Measurements from ENCODE around the gene SLC11A1.

DNA sequence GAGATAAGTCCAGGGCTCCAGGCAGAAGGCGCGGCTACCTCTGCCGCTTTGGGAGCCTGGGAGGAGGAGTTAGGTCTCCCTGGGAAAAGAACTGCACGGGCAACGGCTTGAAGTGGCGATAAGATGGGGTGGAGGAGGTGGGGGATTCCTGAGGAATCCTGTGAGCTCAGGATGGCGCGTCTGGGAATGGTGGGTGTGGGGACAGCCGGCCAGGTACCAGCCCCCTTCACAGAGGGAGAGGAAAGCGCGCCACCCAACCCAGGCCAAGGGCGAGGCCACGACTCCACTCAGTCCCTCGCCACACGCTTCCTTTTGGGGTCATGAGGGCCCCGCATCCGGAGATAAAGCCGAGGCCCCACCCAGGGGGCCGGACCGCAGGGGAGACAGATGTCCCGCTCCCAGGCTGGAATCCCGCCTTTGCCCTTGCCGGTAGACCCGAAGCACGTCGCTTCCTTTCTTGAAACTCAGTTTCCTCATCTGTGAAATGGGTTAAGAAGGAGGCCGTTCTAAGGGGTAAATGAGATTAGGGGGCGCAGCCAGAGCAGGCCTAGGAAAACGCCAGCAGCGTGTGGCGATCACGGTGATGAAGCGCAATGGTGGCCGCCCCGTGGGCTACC is 15.9 kb downstream of the SLC11A1 start:
- TF ChIP-seq, protein P1, sequence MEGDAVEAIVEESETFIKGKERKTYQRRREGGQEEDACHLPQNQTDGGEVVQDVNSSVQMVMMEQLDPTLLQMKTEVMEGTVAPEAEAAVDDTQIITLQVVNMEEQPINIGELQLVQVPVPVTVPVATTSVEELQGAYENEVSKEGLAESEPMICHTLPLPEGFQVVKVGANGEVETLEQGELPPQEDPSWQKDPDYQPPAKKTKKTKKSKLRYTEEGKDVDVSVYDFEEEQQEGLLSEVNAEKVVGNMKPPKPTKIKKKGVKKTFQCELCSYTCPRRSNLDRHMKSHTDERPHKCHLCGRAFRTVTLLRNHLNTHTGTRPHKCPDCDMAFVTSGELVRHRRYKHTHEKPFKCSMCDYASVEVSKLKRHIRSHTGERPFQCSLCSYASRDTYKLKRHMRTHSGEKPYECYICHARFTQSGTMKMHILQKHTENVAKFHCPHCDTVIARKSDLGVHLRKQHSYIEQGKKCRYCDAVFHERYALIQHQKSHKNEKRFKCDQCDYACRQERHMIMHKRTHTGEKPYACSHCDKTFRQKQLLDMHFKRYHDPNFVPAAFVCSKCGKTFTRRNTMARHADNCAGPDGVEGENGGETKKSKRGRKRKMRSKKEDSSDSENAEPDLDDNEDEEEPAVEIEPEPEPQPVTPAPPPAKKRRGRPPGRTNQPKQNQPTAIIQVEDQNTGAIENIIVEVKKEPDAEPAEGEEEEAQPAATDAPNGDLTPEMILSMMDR (IDR thresholded peaks at IDR 0.05; ENCODE audit: insufficient read depth, low read depth, low read length), result no peak
- TF ChIP-seq EZH2 (IDR thresholded peaks at IDR 0.05; ENCODE audit: insufficient read depth, low read length), result no peak

All from astrocyte (in vitro differentiated cells and primary cell).